Aorta (tissue), 5 donors: Measurements from ENCODE around the gene PDPR. TPM values are rescaled to one million over a fixed set of nuclear protein-coding genes. Genes with fewer than 3 reads are reported as not detected.
"Not testable (repeated sequence)": the region's sequence is repeated elsewhere in the genome, so short reads cannot be mapped to it uniquely, and the experiment has no call there.

Experiments used
- ATAC-seq: fragments of 200-7000 bp; cut with Tn5 transposase; one replicate; pipeline ENCODE4 v1.9.1; 2022; ENCODE audit warnings: moderate library complexity; ENCODE audit not compliant: low FRiP score
- DNase-seq, 2 donors: peaks; one replicate each; pipeline ENCODE4 v3.0.0-alpha.2; 2020
- H3K27ac ChIP-seq, 2 donors: one replicate each; pipeline ENCODE4 v1.5.1; 2013; ENCODE audit warnings: low read length in 2 of 2, mild to moderate bottlenecking in 2 of 2, moderate library complexity in 2 of 2, control low read depth in 1 of 2, inconsistent platforms in 1 of 2, low read depth in 1 of 2
- H3K27me3 ChIP-seq, 2 donors: one replicate each; pipeline ENCODE4 v1.6.1; 2013; ENCODE audit warnings: control low read depth in 1 of 2, low read length in 1 of 2, mild to moderate bottlenecking in 1 of 2, moderate library complexity in 1 of 2; ENCODE audit not compliant: insufficient read depth in 2 of 2, control insufficient read depth in 1 of 2
- H3K36me3 ChIP-seq, 2 donors: one replicate each; pipeline ENCODE4 v1.6.1; 2013; ENCODE audit warnings: control low read depth in 1 of 2, low read length in 1 of 2, mild to moderate bottlenecking in 1 of 2; ENCODE audit not compliant: insufficient read depth in 2 of 2, control insufficient read depth in 1 of 2
- H3K4me1 ChIP-seq, 2 donors: one replicate each; pipeline ENCODE4 v1.6.1; 2013; ENCODE audit warnings: low read length in 2 of 2, control low read depth in 1 of 2, mild to moderate bottlenecking in 1 of 2, moderate library complexity in 1 of 2; ENCODE audit not compliant: insufficient read depth in 2 of 2, control insufficient read depth in 1 of 2
- H3K4me3 ChIP-seq, 2 donors: one replicate each; pipeline ENCODE4 v1.5.1; 2013; ENCODE audit warnings: low read length in 2 of 2, control low read depth in 1 of 2, mild to moderate bottlenecking in 1 of 2
- H3K9me3 ChIP-seq: one replicate; pipeline ENCODE4 v1.6.1; 2013; ENCODE audit warnings: mild to moderate bottlenecking, low read length; ENCODE audit not compliant: control insufficient read depth
- WGBS, 2 donors: extraction: QIAGEN DNeasy Blood & Tissue Kit; methylation state at CpG; one replicate each; pipeline ENCODE4 v1.1.7; 2013; 5-methylcytosine and 5-hydroxymethylcytosine counted together
- intact Hi-C, 2 donors: fragments of 100-400 bp; cut with DNase I; formaldehyde crosslinking; loops; one replicate each; pipeline versions ENCODE4 v1.14.2 to v1.15.0; 2022
- polyA plus RNA-seq, 2 donors: library from polyadenylated mRNA; stranded (reverse); fragments of 200-250 nt; gene quantifications; one replicate each; pipeline ENCODE4 v1.2.3, GENCODE V29; 2013
- total RNA-seq, 2 donors: library from RNA; stranded (reverse); fragmentation: NEBNext Ultra II Directional; extraction: Animal tissue kit (Norgen Biotek cat#: 25700); gene quantifications; one replicate each; pipeline ENCODE4 v1.2.1, GENCODE V29; 2021
- donor health status: healthy with polysubstance abuse.
- donor health status: Bipolar disorder and iron deficiency.
- donor health status: DM: no; HTN: no; CAD: no.
- donor health status: DM: no; HTN: no; CAD: no.
- donor health status: DM: yes; HTN: yes; CAD: no.

PDPR gene
- total and polyA plus RNA-seq, 4 donors = 2.9 to 38.8 (median 25.1) TPM

DNA sequence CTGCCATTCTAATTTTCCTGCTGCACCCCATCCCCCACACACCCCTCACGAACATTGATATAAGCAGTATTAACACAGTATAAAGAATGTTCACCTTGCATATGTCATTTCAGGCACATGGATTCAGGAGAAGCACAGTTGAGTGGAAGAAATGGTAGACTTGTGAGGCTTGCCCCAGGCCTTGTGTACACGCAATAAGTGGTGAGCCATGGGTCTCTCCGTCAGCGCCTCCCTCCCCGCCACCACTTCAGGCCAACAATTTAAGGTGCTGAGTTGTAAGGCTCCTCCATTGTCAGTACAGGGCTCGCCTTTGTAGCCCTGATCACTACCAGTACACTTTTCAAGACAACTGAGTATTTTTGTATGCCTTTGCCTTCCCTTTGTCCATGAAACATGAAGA, 47.2 kb downstream of the PDPR start:
- Histone ChIP-seq H3K36me3 (peaks cover 21 to 23% of the 10 kb centered on the region in 2 donors), H3K27me3 (no peaks in the 10 kb centered on the region), H3K4me1 (no peaks in the 10 kb centered on the region), H3K27ac (no peak overlapping the region), H3K4me3 (no peak overlapping the region), H3K9me3 (no peaks in the 10 kb centered on the region)
- WGBS, 2 donors = 85 to 86% methylated on average over 6 of the region's 6 CpGs
- intact Hi-C loops = loop anchor here in 1 of 2 donors (10.0 kb wide), 1 partner anchor 93 kb away; the partner anchor contains the start of gene EXOSC6
- no peak for ATAC-seq
- peak; percentile 14 to 73 for DNase-seq

DNA sequence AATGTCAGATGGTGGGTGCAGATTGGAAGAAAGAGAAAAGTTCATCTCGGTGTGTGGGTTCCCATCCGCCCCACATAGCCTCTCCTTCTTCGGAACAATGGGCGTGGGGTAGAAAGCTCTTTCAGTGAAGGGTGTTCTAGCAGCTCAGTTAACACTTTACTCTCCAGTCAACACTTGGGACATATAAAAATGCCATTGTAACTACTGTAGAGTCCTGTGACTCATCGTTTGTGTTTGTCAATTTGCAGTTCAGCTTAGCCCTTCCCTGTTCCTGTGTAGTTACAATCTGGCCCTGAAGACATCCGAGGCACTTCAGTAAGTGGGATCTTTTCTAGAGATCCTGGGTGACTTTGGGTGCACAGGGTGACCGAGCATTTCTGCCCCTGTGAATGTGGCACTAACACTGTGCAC, 47.9 kb downstream of the PDPR start:
- peak; percentile 10 to 59 for DNase-seq
- H3K4me1 ChIP-seq = no peaks in the 10 kb centered on the region
- intact Hi-C loops = loop anchor here in 1 of 2 donors (10.0 kb wide), 1 partner anchor 93 kb away; the partner anchor contains the start of gene EXOSC6
- no peak for ATAC-seq
- no peak overlapping the region for H3K27ac ChIP-seq
- H3K9me3 ChIP-seq = no peaks in the 10 kb centered on the region
- 58 to 63% methylated on average over 7 of the region's 7 CpGs for WGBS, 2 donors
- peaks cover 15 to 21% of the 10 kb centered on the region in 2 donors for H3K36me3 ChIP-seq
- H3K27me3 ChIP-seq = no peaks in the 10 kb centered on the region
- H3K4me3 ChIP-seq = no peak overlapping the region

- Histone ChIP-seq H3K27me3 (no peaks in the 10 kb centered on the region), H3K27ac (no peak overlapping the region), H3K4me3 (no peak overlapping the region), H3K9me3 (no peaks in the 10 kb centered on the region), H3K36me3 (peaks cover 10 to 11% of the 10 kb centered on the region in 2 donors), H3K4me1 (no peaks in the 10 kb centered on the region)
- intact Hi-C loops = loop anchor here in 1 of 2 donors (10.0 kb wide), 1 partner anchor 91 kb away; the partner anchor contains the start of gene EXOSC6
- no peak for ATAC-seq
- peak; percentile 40 to 81 for DNase-seq
- 75 to 84% methylated on average over 10 of the region's 10 CpGs for WGBS, 2 donors
Observed at GRCh38 chr16:70163596-70163995, 49.5 kb downstream of the PDPR start.

- H3K9me3 ChIP-seq, ATAC-seq, H3K4me3 ChIP-seq, H3K36me3 ChIP-seq, H3K4me1 ChIP-seq, H3K27me3 ChIP-seq, H3K27ac ChIP-seq: not testable (repeated sequence)
- 80 to 86% methylated on average over 5 of the region's 10 CpGs for WGBS, 2 donors
- intact Hi-C loops = loop anchor here in 1 of 2 donors (10.0 kb wide), 1 partner anchor 88 kb away; the partner anchor contains the start of gene EXOSC6
- peak in 1 of 2 donors; percentile 54 for DNase-seq
Observed at GRCh38 chr16:70166688-70167087, 52.6 kb downstream of the PDPR start.

- H3K9me3 ChIP-seq, H3K27me3 ChIP-seq, H3K4me3 ChIP-seq, H3K27ac ChIP-seq, H3K4me1 ChIP-seq, intact Hi-C loops, H3K36me3 ChIP-seq, ATAC-seq: not testable (repeated sequence)
- DNase-seq = peak in 1 of 2 donors; percentile 45
- WGBS, 2 donors = 73 to 80% methylated on average over 13 to 19 of the region's 21 CpGs
Observed at GRCh38 chr16:70173212-70173837, 59.2 kb downstream of the PDPR start, which contains the start of gene CLEC18C. Gene CLEC18C, plus strand, starts transcription at chr16:70173787. Its CDS starts 492 bp downstream, at chr16:70174279.

DNA sequence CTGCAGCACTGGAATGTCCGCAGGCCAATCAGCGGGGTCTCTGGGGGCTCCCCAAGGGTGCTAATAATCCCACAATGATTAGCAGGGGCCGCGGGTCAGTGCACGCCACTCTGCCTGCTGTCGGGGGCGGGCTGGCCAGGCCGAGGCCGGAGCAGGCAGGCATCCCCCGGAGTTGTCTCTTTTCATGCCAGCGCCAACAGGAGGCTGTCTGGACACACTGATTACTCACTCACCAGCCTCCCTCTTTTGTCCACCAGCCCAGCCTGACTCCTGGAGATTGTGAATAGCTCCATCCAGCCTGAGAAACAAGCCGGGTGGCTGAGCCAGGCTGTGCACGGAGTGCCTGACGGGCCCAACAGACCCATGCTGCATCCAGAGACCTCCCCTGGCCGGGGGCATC, 59.8 kb downstream of the PDPR start:
- H3K27me3 ChIP-seq, H3K4me1 ChIP-seq, intact Hi-C loops, H3K27ac ChIP-seq, DNase-seq, H3K4me3 ChIP-seq, H3K36me3 ChIP-seq, H3K9me3 ChIP-seq: not testable (repeated sequence)
- peak; percentile 27 for ATAC-seq
- WGBS, 2 donors = 48% methylated on average over 5 to 9 of the region's 15 CpGs

- intact Hi-C loops, H3K36me3 ChIP-seq, H3K4me3 ChIP-seq, H3K4me1 ChIP-seq, H3K27ac ChIP-seq, H3K27me3 ChIP-seq, H3K9me3 ChIP-seq, DNase-seq: not testable (repeated sequence)
- ATAC-seq = peak; percentile 40
- 75 to 88% methylated on average over 1 to 8 of the region's 21 CpGs for WGBS, 2 donors
Observed at GRCh38 chr16:70174387-70174932, 60.3 kb downstream of the PDPR start.

DNA sequence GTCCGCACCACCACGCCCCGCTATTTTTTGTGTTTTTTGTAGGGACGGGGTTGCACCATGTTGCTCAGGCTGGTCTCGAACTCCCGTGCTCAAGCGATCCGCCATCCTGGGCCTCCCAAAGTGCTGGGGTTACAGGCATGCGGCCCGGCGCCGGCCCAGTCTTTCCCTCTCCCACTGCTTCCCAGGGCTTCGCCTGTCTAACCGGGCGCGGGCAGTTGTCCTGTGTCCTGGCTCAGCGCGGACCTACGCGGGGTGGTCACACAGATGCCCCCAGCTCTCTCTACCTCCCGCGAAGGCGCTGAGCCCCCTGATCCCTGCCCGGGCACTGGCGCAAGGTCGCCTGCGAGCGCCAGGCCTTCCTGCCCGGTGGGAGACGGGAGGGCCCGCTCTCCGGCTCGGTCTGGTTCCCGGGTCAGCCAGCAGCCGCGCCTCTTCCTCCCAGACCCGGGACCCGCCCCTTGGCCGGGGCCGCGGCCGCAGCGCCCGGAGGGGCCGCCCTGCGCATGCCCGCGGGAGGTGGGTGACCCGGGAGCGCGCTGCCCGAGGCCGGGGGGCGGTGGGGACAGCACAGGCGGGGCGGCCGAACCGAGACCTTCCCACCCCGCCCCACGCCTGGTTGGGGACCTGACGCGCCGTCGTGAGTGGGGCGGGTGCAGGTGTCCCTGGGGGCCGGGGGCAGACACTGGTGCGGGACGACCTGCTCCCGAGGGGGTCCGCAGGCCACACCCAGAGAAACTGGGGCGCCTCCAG, 73.9 kb downstream of the PDPR start:
- H3K27ac ChIP-seq, H3K36me3 ChIP-seq, H3K4me3 ChIP-seq, intact Hi-C loops, H3K9me3 ChIP-seq, H3K27me3 ChIP-seq, H3K4me1 ChIP-seq: not testable (repeated sequence)
- WGBS, 2 donors = 2 to 8% methylated on average over 9 to 37 of the region's 71 CpGs
- ATAC-seq = peak; percentile 92
- peak in 1 of 2 donors; percentile 76 for DNase-seq
